HG02759 (cell line): ENCODE data around the gene LMNB1.

ENCODE experiments used
- ATAC-seq: cut with Tn5 transposase; IDR thresholded peaks from one replicate; pipeline ENCODE4 v1.9.1; 2021; ENCODE audit warnings: mild to moderate bottlenecking, moderate library complexity; ENCODE audit not compliant: unreplicated experiment

LMNB1 gene

DNA sequence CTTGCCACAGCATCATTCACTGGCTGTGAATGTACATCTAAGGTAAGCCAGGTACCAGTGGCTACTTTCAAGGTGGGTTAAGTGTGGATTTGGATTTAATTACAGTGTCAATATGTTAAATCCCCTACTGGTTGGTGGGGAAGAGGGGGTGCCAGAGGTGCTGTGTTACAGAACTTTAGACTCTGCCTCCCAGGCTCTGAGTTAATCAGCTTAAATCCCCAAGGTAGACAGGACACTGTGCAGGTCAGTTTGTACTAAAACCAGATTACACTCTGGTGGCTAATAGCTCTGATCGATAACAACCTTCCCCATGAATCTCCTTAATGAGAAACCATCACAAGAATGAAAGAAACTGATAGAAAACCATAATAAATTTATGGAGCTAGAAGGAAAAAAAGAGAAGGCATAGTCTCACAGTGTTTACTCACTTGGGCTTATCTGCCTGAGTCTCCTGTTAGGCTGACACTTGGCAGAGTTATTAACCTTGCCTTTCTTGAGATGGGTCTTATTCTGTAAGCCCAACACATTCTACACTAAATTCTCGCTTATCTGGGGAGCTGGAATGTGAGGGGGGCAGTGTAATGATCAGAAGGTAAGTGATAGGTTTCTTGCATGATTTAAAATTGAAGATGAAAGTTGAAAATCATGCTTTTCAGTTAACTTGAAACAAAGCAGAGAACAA is 106.8 kb downstream of the LMNB1 start:
- no peak for ATAC-seq

DNA sequence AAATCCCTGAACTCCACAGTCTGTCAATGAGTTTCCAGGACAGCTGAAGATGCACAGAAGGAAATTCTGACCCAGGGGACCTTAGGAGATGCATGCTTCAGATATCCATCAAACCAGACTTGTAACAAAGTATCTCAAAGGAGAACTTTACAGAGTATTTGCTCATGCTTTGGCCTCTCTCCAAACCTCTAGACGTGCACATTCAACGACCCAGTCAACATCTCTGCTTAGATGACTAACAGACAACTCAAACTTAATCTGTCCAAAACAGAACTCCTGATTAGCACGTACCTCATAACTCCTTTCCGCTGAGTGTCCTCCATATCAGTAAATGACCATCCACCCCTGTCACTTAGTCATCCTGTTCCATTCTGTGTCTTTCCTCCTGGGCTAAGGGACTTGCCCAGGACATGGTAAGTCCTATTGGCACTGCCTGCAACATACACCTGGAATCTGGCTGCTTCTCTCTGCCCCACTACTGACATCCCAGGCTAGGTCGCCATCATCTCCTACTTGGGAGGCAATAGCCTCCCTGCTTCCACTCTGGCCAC is 107.4 kb downstream of the LMNB1 start:
- ATAC-seq: no peak
